Astrocyte (in vitro differentiated cells and primary cell): ENCODE measurements around the gene CBR4. TPM values are rescaled to one million over a fixed set of nuclear protein-coding genes. Genes with fewer than 3 reads are reported as not detected.
"Not testable (repeated sequence)": the region's sequence is repeated elsewhere in the genome, so short reads cannot be mapped to it uniquely, and the experiment has no call there.

Experiments used
- DNase-seq: peaks from one replicate; pipeline ENCODE4 v3.0.0-alpha.2; 2010; ENCODE audit warnings: low read depth
- FAIRE-seq: peaks from 2 replicates; lab custom pipeline; 2011; peaks lifted over from hg19 to GRCh38; lab: Jason Lieb, UNC
- H2AFZ ChIP-seq: 2 replicates; pipeline ENCODE4 v1.6.0; 2012; ENCODE audit warnings: low read depth, low read length, inconsistent platforms
- H3K27ac ChIP-seq: 2 replicates; pipeline ENCODE4 v1.5.1; 2011; ENCODE audit warnings: low read depth, low read length, inconsistent platforms
- H3K27me3 ChIP-seq: 2 replicates; pipeline ENCODE4 v1.6.0; 2011; ENCODE audit warnings: low read length, inconsistent platforms; ENCODE audit not compliant: insufficient read depth
- H3K36me3 ChIP-seq: 2 replicates; pipeline ENCODE4 v1.5.1; 2011; ENCODE audit warnings: low read length, inconsistent platforms; ENCODE audit not compliant: insufficient read depth
- H3K4me1 ChIP-seq: 2 replicates; pipeline ENCODE4 v1.5.1; 2011; ENCODE audit warnings: low read length, inconsistent platforms; ENCODE audit not compliant: insufficient read depth
- H3K4me2 ChIP-seq: 2 replicates; pipeline ENCODE4 v1.6.0; 2012; ENCODE audit warnings: low read length, inconsistent platforms
- H3K4me3 ChIP-seq: 2 replicates; pipeline ENCODE4 v1.5.1; 2011; ENCODE audit warnings: low read depth, mild to moderate bottlenecking, low read length, inconsistent platforms; ENCODE audit not compliant: insufficient read depth
- H3K79me2 ChIP-seq: 2 replicates; pipeline ENCODE4 v1.6.0; 2012; ENCODE audit warnings: mild to moderate bottlenecking, low read length, inconsistent platforms; ENCODE audit not compliant: insufficient read depth
- H3K9ac ChIP-seq: 2 replicates; pipeline ENCODE4 v1.6.0; 2012; ENCODE audit warnings: mild to moderate bottlenecking, low read length, inconsistent platforms
- H3K9me3 ChIP-seq: 2 replicates; pipeline ENCODE4 v1.5.1; 2012; ENCODE audit warnings: low read depth, mild to moderate bottlenecking, low read length, inconsistent platforms; ENCODE audit not compliant: insufficient read depth
- H4K20me1 ChIP-seq: 2 replicates; pipeline ENCODE4 v1.6.0; 2012; ENCODE audit warnings: low read length, inconsistent platforms; ENCODE audit not compliant: insufficient read depth
- H3K27ac Mint-ChIP-seq: one replicate; pipeline ENCODE4 v1.8.0; 2021; ENCODE audit warnings: mild to moderate bottlenecking, mixed read lengths; ENCODE audit not compliant: unreplicated experiment
- H3K27me3 Mint-ChIP-seq: one replicate; pipeline ENCODE4 v1.8.0; 2021; ENCODE audit warnings: low read depth, mixed read lengths; ENCODE audit not compliant: unreplicated experiment
- H3K36me3 Mint-ChIP-seq: one replicate; pipeline ENCODE4 v1.8.0; 2021; ENCODE audit warnings: low read depth, mixed read lengths; ENCODE audit not compliant: unreplicated experiment
- H3K4me1 Mint-ChIP-seq: one replicate; pipeline ENCODE4 v1.8.0; 2021; ENCODE audit warnings: low read depth, mixed read lengths; ENCODE audit not compliant: unreplicated experiment
- H3K4me3 Mint-ChIP-seq: one replicate; pipeline ENCODE4 v1.8.0; 2021; ENCODE audit warnings: mild to moderate bottlenecking, moderate library complexity, mixed read lengths; ENCODE audit not compliant: unreplicated experiment
- H3K9me3 Mint-ChIP-seq: one replicate; pipeline ENCODE4 v1.8.0; 2021; ENCODE audit warnings: mild to moderate bottlenecking, mixed read lengths; ENCODE audit not compliant: unreplicated experiment
- EZH2 ChIP-seq: IDR thresholded peaks from 2 replicates; pipeline ENCODE4 v1.6.1; 2012; ENCODE audit warnings: mild to moderate bottlenecking, low read length, inconsistent platforms; ENCODE audit not compliant: insufficient read depth
- total RNA-seq: library from RNA; stranded (reverse); gene quantifications from 2 replicates; pipeline ENCODE4 v1.2.1, GENCODE V29; 2021
- TF ChIP-seq, protein P1 (sequence below): IDR thresholded peaks from 2 replicates; pipeline ENCODE4 v1.5.1; 2011; ENCODE audit warnings: low read depth, mild to moderate bottlenecking, inconsistent platforms, low read length, moderate library complexity; ENCODE audit not compliant: insufficient read depth

CBR4 gene
- total RNA-seq, 1 donor from 2014 or later, result 16.8 TPM

DNA sequence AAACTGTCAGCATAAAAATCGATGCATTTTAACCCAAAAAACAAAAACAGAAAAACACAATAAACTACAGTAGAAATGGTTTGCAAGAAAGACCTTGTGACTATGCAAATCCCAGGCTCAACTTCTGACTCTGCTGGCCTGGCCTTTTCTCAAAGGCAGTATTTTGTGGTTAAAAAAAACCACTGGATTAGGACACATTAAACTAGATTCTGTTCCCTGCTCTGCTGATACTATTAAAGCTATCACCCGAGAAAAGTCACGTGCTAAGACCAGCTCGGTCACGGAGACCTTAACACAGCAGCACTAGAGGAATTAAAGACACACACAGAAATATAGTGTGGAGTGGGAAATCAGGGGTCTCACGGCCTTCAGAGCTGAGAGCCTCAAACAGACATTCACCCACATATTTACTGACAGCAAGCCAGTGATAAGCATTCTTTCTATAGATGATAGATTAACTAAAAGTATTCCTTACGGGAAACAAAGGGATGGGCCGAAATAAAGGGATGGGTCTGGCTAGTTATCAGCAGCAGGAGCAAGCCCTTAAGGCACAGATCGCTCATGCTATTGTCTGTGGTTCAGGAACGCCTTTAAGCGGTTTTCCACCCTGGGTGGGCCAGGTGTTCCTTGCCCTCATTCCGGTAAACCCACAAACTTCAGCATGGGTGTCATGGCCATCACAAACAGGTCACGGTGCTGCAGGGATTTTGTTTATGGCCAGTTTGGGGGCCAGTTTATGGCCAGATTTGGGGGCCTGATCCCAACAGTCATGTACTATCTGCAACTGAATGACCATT is 16.1 kb downstream of the CBR4 start:
- peak overlapping the region; percentile 50 for H3K27ac Mint-ChIP-seq
- no peaks in the 10 kb centered on the region for H4K20me1 ChIP-seq
- H3K27ac ChIP-seq, result no peak overlapping the region
- peaks cover 5% of the 10 kb centered on the region for H3K36me3 Mint-ChIP-seq
- no peaks in the 10 kb centered on the region for H3K27me3 Mint-ChIP-seq
- H2AFZ ChIP-seq, result no peak overlapping the region
- peak overlapping the region; percentile 38 for H3K4me2 ChIP-seq
- peaks cover 7% of the 10 kb centered on the region for H3K36me3 ChIP-seq
- H3K9ac ChIP-seq, result no peak overlapping the region
- H3K27me3 ChIP-seq, result no peaks in the 10 kb centered on the region
- H3K4me3 ChIP-seq, result no peak overlapping the region
- FAIRE-seq (no peak), DNase-seq (peak; percentile 20)
- TF ChIP-seq, protein P1, sequence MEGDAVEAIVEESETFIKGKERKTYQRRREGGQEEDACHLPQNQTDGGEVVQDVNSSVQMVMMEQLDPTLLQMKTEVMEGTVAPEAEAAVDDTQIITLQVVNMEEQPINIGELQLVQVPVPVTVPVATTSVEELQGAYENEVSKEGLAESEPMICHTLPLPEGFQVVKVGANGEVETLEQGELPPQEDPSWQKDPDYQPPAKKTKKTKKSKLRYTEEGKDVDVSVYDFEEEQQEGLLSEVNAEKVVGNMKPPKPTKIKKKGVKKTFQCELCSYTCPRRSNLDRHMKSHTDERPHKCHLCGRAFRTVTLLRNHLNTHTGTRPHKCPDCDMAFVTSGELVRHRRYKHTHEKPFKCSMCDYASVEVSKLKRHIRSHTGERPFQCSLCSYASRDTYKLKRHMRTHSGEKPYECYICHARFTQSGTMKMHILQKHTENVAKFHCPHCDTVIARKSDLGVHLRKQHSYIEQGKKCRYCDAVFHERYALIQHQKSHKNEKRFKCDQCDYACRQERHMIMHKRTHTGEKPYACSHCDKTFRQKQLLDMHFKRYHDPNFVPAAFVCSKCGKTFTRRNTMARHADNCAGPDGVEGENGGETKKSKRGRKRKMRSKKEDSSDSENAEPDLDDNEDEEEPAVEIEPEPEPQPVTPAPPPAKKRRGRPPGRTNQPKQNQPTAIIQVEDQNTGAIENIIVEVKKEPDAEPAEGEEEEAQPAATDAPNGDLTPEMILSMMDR, result no peak
- TF ChIP-seq EZH2, result no peak
- H3K79me2 ChIP-seq, result no peaks in the 10 kb centered on the region
- peaks cover 8% of the 10 kb centered on the region for H3K4me1 ChIP-seq
- no peak overlapping the region for H3K4me3 Mint-ChIP-seq
- no peaks in the 10 kb centered on the region for H3K9me3 Mint-ChIP-seq
- no peaks in the 10 kb centered on the region for H3K9me3 ChIP-seq
- peaks cover 13% of the 10 kb centered on the region for H3K4me1 Mint-ChIP-seq

DNA sequence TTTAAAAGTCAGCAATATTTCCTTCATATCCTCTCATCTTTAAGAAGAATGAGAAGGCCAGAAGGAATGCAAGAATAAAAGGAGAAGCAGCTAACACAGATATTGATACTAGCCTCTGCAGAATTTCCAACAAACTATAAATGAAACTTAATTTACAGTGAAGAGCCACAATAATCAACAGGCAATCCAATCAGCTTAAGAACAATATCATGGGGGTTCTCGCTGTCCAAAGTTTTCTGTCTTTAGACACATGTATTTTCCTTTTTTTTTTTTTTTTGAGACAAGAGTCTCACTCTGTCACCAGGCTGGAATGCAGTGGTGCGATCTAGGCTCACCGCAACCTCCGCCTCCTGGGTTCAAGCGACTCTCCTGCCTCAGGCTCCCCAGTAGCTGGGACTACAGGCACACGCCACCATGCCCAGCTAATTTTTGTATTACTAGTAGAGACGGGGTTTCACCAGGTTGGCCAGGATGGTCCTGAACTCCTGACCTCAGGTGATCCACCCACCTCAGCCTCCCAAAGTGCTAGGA is 17.0 kb downstream of the CBR4 start:
- H3K79me2 ChIP-seq, H3K9me3 Mint-ChIP-seq, H3K4me1 ChIP-seq, H3K36me3 Mint-ChIP-seq, H3K27ac Mint-ChIP-seq, H3K9ac ChIP-seq, H3K27ac ChIP-seq, H4K20me1 ChIP-seq, H3K9me3 ChIP-seq, H3K4me3 ChIP-seq, H3K4me3 Mint-ChIP-seq, H3K27me3 ChIP-seq, H3K27me3 Mint-ChIP-seq, H3K36me3 ChIP-seq, FAIRE-seq, H2AFZ ChIP-seq, DNase-seq: not testable (repeated sequence)
- peak overlapping the region; percentile 38 for H3K4me2 ChIP-seq
- peaks cover 13% of the 10 kb centered on the region for H3K4me1 Mint-ChIP-seq

DNA sequence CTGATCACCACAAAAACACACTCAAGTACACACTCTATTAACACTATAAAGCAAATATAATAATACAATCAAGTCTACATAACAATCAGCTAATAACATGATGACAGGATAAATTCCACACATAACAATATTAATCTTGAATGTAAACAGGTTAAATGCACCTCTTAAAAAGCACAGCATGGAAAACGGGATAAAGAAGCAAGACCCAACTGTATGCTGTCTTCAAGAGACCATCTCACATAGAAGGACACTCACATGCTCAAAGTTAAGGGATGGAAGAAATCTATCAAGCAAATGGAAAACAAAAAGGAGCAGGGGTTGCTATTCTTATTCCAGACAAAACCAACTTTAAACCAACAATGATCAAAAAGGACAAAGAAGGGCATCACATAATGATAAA is 28.1 kb downstream of the CBR4 start:
- TF ChIP-seq EZH2, result no peak
- TF ChIP-seq, protein P1, result no peak
- H3K27ac ChIP-seq, result no peak overlapping the region
- Mint-ChIP-seq H3K27ac (no peak overlapping the region), H3K9me3 (peaks cover 19% of the 10 kb centered on the region), H3K27me3 (no peaks in the 10 kb centered on the region), H3K36me3 (peaks cover 34% of the 10 kb centered on the region), H3K4me1 (peaks cover 3% of the 10 kb centered on the region), H3K4me3 (no peak overlapping the region)
- H3K4me3 ChIP-seq, result no peak overlapping the region
- no peaks in the 10 kb centered on the region for H3K27me3 ChIP-seq
- no peak for DNase-seq
- H4K20me1 ChIP-seq, result no peaks in the 10 kb centered on the region
- H3K79me2 ChIP-seq, result no peaks in the 10 kb centered on the region
- no peaks in the 10 kb centered on the region for H3K9me3 ChIP-seq
- peaks cover 11% of the 10 kb centered on the region for H3K4me1 ChIP-seq
- H3K9ac ChIP-seq, result no peak overlapping the region
- FAIRE-seq, result no peak
- H3K4me2 ChIP-seq, result no peak overlapping the region
- H2AFZ ChIP-seq, result no peak overlapping the region
- no peaks in the 10 kb centered on the region for H3K36me3 ChIP-seq
